Measurements from ENCODE around the gene SEMA4G.

The SEMA4G gene

GRCh38 chr10:100976906-100977305 lies 7.6 kb downstream of the SEMA4G start:
- no peak overlapping the region for H3K27ac ChIP-seq
- H3K4me2 ChIP-seq (ENCODE audit: low read length): no peak overlapping the region
- no peaks in the 10 kb centered on the region for H3K9me3 ChIP-seq (ENCODE audit: control insufficient read depth, low read length)
- TF ChIP-seq, protein P1, sequence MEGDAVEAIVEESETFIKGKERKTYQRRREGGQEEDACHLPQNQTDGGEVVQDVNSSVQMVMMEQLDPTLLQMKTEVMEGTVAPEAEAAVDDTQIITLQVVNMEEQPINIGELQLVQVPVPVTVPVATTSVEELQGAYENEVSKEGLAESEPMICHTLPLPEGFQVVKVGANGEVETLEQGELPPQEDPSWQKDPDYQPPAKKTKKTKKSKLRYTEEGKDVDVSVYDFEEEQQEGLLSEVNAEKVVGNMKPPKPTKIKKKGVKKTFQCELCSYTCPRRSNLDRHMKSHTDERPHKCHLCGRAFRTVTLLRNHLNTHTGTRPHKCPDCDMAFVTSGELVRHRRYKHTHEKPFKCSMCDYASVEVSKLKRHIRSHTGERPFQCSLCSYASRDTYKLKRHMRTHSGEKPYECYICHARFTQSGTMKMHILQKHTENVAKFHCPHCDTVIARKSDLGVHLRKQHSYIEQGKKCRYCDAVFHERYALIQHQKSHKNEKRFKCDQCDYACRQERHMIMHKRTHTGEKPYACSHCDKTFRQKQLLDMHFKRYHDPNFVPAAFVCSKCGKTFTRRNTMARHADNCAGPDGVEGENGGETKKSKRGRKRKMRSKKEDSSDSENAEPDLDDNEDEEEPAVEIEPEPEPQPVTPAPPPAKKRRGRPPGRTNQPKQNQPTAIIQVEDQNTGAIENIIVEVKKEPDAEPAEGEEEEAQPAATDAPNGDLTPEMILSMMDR (IDR thresholded peaks at IDR 0.05): no peak
- no peak overlapping the region for H3K4me3 ChIP-seq (ENCODE audit: low read depth, low read length)
- peaks cover 2% of the 10 kb centered on the region for H3K4me1 ChIP-seq
- H3K9ac ChIP-seq: no peak overlapping the region
- H3K79me2 ChIP-seq: no peaks in the 10 kb centered on the region
- H2AFZ ChIP-seq: no peak overlapping the region
- no peaks in the 10 kb centered on the region for H3K27me3 ChIP-seq (ENCODE audit: control insufficient read depth, insufficient read depth, low read length)
- no peaks in the 10 kb centered on the region for H3K36me3 ChIP-seq (ENCODE audit: control insufficient read depth, insufficient read depth, low read length)

GRCh38 chr10:100977436-100977835 lies 8.1 kb downstream of the SEMA4G start:
- Histone ChIP-seq H3K27me3 (ENCODE audit: control insufficient read depth, insufficient read depth, low read length) (no peaks in the 10 kb centered on the region), H3K9ac (no peak overlapping the region), H3K27ac (no peak overlapping the region), H3K4me2 (ENCODE audit: low read length) (no peak overlapping the region), H2AFZ (no peak overlapping the region), H3K9me3 (ENCODE audit: control insufficient read depth, low read length) (no peaks in the 10 kb centered on the region), H3K36me3 (ENCODE audit: control insufficient read depth, insufficient read depth, low read length) (no peaks in the 10 kb centered on the region), H3K4me3 (ENCODE audit: low read depth, low read length) (no peak overlapping the region), H3K4me1 (peaks cover 2% of the 10 kb centered on the region), H3K79me2 (no peaks in the 10 kb centered on the region)
- TF ChIP-seq, protein P1 (IDR thresholded peaks at IDR 0.05): no peak

DNA sequence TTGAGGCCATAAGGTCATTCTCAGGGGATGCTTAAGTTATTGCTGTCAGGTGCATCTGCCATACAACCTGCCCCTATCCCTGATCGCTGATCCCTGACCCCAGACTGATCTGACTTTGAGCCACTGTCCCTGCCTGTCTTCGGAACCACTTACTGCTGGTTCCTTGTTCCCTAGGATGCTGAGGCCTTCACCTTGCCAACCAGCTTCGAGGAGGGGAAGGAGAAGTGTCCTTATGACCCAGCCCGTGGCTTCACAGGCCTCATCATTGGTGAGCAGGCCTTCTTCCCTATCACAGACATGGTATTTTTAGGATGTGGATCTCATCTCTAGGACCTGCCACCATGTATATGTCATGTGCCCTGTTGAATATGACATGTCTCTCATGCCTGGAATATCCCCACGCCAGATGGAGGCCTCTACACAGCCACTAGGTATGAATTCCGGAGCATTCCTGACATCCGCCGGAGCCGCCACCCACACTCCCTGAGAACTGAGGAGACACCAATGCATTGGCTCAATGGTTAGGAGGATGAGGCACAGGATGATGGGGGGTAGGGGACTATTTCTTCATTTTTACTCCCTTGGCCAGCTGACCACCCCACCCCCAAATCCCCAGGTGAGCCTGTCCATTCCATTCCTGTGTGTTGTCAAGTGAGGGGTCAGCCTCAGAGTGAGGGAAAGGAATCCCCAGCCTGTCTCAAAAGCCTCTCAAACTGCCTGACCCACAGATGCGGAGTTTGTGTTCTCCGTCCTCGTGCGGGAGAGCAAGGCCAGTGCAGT lies 9.0 kb downstream of the SEMA4G start:
- Histone ChIP-seq H3K9me3 (ENCODE audit: control insufficient read depth, low read length) (no peaks in the 10 kb centered on the region), H3K4me2 (ENCODE audit: low read length) (no peak overlapping the region), H3K36me3 (ENCODE audit: control insufficient read depth, insufficient read depth, low read length) (no peaks in the 10 kb centered on the region), H3K4me3 (ENCODE audit: low read depth, low read length) (no peak overlapping the region), H3K9ac (no peak overlapping the region), H3K27me3 (ENCODE audit: control insufficient read depth, insufficient read depth, low read length) (no peaks in the 10 kb centered on the region), H3K79me2 (no peaks in the 10 kb centered on the region), H2AFZ (no peak overlapping the region), H3K27ac (no peak overlapping the region), H3K4me1 (peaks cover 2% of the 10 kb centered on the region)
- TF ChIP-seq, protein P1 (IDR thresholded peaks at IDR 0.05): no peak

DNA sequence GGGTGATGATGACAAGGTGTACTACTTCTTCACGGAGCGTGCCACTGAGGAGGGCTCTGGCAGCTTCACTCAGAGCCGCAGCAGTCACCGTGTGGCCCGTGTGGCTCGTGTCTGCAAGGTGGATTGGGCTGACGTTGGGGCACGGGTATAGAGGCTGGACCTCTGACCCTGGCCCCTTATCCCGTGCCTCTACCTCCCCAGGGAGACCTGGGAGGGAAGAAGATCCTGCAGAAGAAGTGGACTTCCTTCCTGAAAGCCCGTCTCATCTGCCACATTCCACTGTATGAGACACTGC lies 9.5 kb downstream of the SEMA4G start:
- Histone ChIP-seq H3K4me3 (ENCODE audit: low read depth, low read length) (no peak overlapping the region), H3K4me1 (peaks cover 2% of the 10 kb centered on the region), H3K27ac (no peak overlapping the region), H3K9me3 (ENCODE audit: control insufficient read depth, low read length) (no peaks in the 10 kb centered on the region), H3K36me3 (ENCODE audit: control insufficient read depth, insufficient read depth, low read length) (no peaks in the 10 kb centered on the region), H2AFZ (no peak overlapping the region), H3K79me2 (no peaks in the 10 kb centered on the region), H3K4me2 (ENCODE audit: low read length) (no peak overlapping the region), H3K27me3 (ENCODE audit: control insufficient read depth, insufficient read depth, low read length) (no peaks in the 10 kb centered on the region), H3K9ac (no peak overlapping the region)
- TF ChIP-seq, protein P1 (IDR thresholded peaks at IDR 0.05): no peak

DNA sequence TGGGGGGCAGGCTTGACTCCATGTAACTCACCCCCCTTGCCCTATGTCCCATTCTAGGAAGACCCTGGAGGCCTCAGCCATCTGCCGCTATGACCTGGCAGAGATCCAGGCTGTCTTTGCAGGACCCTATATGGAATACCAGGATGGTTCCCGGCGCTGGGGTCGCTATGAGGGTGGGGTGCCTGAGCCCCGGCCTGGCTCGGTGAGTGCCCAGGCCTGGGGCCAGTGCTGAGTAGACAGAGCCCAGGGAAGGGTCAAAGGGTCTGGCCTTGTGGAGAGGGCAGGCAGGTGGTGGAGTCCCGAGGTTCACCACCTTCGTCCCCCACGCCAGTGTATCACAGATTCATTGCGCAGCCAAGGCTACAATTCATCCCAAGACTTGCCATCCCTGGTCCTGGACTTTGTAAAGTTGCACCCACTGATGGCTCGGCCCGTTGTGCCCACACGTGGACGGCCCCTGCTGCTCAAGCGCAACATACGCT lies 10.5 kb downstream of the SEMA4G start:
- Histone ChIP-seq H3K36me3 (ENCODE audit: control insufficient read depth, insufficient read depth, low read length) (no peaks in the 10 kb centered on the region), H3K4me3 (ENCODE audit: low read depth, low read length) (no peak overlapping the region)

More for the DNA sequence above, 10.5 kb downstream of the SEMA4G start:
- Histone ChIP-seq H3K79me2 (no peaks in the 10 kb centered on the region), H2AFZ (no peak overlapping the region), H3K9me3 (ENCODE audit: control insufficient read depth, low read length) (no peaks in the 10 kb centered on the region), H3K27ac (no peak overlapping the region), H3K27me3 (ENCODE audit: control insufficient read depth, insufficient read depth, low read length) (no peaks in the 10 kb centered on the region), H3K4me1 (peaks cover 2% of the 10 kb centered on the region), H3K4me2 (ENCODE audit: low read length) (no peak overlapping the region), H3K9ac (no peak overlapping the region)
- TF ChIP-seq, protein P1 (IDR thresholded peaks at IDR 0.05): no peak

All from parathyroid adenoma (tissue), 2 donors.